Measurements from ENCODE around the gene ATP13A4. TPM values are rescaled to one million over a fixed set of nuclear protein-coding genes. Genes with fewer than 3 reads are reported as not detected.
"Not testable (repeated sequence)": the region's sequence is repeated elsewhere in the genome, so short reads cannot be mapped to it uniquely, and the experiment has no call there.

The ATP13A4 gene
- total RNA-seq, 1 experiment from 2014 or later = not detected

- Histone ChIP-seq H3K4me3 (no peak overlapping the region), H3K9me3 (no peaks in the 10 kb centered on the region), H3K27me3 (no peaks in the 10 kb centered on the region), H3K36me3 (no peaks in the 10 kb centered on the region)
- DNase-seq = no peak
Measured at GRCh38 chr3:193569119-193569518, 14.4 kb upstream of the ATP13A4 start.

- Histone ChIP-seq H3K9me3 (no peaks in the 10 kb centered on the region), H3K36me3 (no peaks in the 10 kb centered on the region), H3K4me3 (no peak overlapping the region), H3K27me3 (no peaks in the 10 kb centered on the region)
- no peak for DNase-seq
Measured at GRCh38 chr3:193564012-193564411, 9.3 kb upstream of the ATP13A4 start.

GRCh38 chr3:193563426-193563825 is 8.7 kb upstream of the ATP13A4 start:
- no peaks in the 10 kb centered on the region for H3K9me3 ChIP-seq
- DNase-seq = no peak
- H3K4me3 ChIP-seq = no peak overlapping the region
- no peaks in the 10 kb centered on the region for H3K36me3 ChIP-seq
- H3K27me3 ChIP-seq = no peaks in the 10 kb centered on the region

- Histone ChIP-seq H3K4me3 (no peak overlapping the region), H3K9me3 (no peaks in the 10 kb centered on the region), H3K36me3 (no peaks in the 10 kb centered on the region), H3K27me3 (no peaks in the 10 kb centered on the region)
- DNase-seq = no peak
Measured at GRCh38 chr3:193560870-193561269, 6.2 kb upstream of the ATP13A4 start.

GRCh38 chr3:193560091-193560490 is 5.4 kb upstream of the ATP13A4 start:
- H3K4me3 ChIP-seq = no peak overlapping the region
- no peaks in the 10 kb centered on the region for H3K27me3 ChIP-seq
- no peaks in the 10 kb centered on the region for H3K9me3 ChIP-seq
- no peak for DNase-seq
- no peaks in the 10 kb centered on the region for H3K36me3 ChIP-seq

- H3K4me3 ChIP-seq = no peak overlapping the region
- H3K36me3 ChIP-seq = no peaks in the 10 kb centered on the region
- no peaks in the 10 kb centered on the region for H3K9me3 ChIP-seq
- no peak for DNase-seq
- H3K27me3 ChIP-seq = peaks cover 3% of the 10 kb centered on the region
Measured at GRCh38 chr3:193559100-193559499, 4.4 kb upstream of the ATP13A4 start.

- H3K9me3 ChIP-seq = no peaks in the 10 kb centered on the region
- H3K4me3 ChIP-seq = no peak overlapping the region
- no peaks in the 10 kb centered on the region for H3K36me3 ChIP-seq
- H3K27me3 ChIP-seq = peaks cover 11% of the 10 kb centered on the region
- no peak for DNase-seq
Measured at GRCh38 chr3:193556841-193557240, 2.1 kb upstream of the ATP13A4 start.

GRCh38 chr3:193553586-193553985 is 1.1 kb downstream of the ATP13A4 start:
- DNase-seq = no peak
- Histone ChIP-seq H3K36me3 (no peaks in the 10 kb centered on the region), H3K4me3 (no peak overlapping the region), H3K9me3 (no peaks in the 10 kb centered on the region), H3K27me3 (peaks cover 11% of the 10 kb centered on the region)

GRCh38 chr3:193552923-193553322 is 1.8 kb downstream of the ATP13A4 start:
- H3K36me3 ChIP-seq = no peaks in the 10 kb centered on the region
- no peak overlapping the region for H3K4me3 ChIP-seq
- DNase-seq = no peak
- H3K27me3 ChIP-seq = peaks cover 11% of the 10 kb centered on the region
- no peaks in the 10 kb centered on the region for H3K9me3 ChIP-seq

GRCh38 chr3:193548406-193548805 is 6.3 kb downstream of the ATP13A4 start:
- peaks cover 5% of the 10 kb centered on the region; the same call in 1 of the 2 replicates for H3K27me3 ChIP-seq
- no peaks in the 10 kb centered on the region for H3K36me3 ChIP-seq
- peaks cover 13% of the 10 kb centered on the region for H3K9me3 ChIP-seq
- DNase-seq = no peak
- H3K4me3 ChIP-seq = no peak overlapping the region

GRCh38 chr3:193546129-193546528 is 8.6 kb downstream of the ATP13A4 start:
- H3K9me3 ChIP-seq = peaks cover 13% of the 10 kb centered on the region
- no peaks in the 10 kb centered on the region for H3K36me3 ChIP-seq
- H3K4me3 ChIP-seq = no peak overlapping the region
- no peak for DNase-seq
- H3K27me3 ChIP-seq = no peaks in the 10 kb centered on the region

- Histone ChIP-seq H3K27me3 (no peaks in the 10 kb centered on the region), H3K9me3 (peaks cover 13% of the 10 kb centered on the region), H3K4me3 (no peak overlapping the region), H3K36me3 (no peaks in the 10 kb centered on the region)
- no peak for DNase-seq
Measured at GRCh38 chr3:193545304-193545703, 9.4 kb downstream of the ATP13A4 start.

GRCh38 chr3:193544289-193544688 is 10.4 kb downstream of the ATP13A4 start:
- Histone ChIP-seq H3K4me3 (no peak overlapping the region), H3K27me3 (peaks cover 4% of the 10 kb centered on the region; the same call in 1 of the 2 replicates), H3K36me3 (no peaks in the 10 kb centered on the region), H3K9me3 (peaks cover 13% of the 10 kb centered on the region)
- DNase-seq = no peak

- no peak for DNase-seq
- peaks cover 3% of the 10 kb centered on the region; the same call in 1 of the 2 replicates for H3K27me3 ChIP-seq
- no peaks in the 10 kb centered on the region for H3K9me3 ChIP-seq
Measured at GRCh38 chr3:193530231-193531165, 24.2 kb downstream of the ATP13A4 start.

GRCh38 chr3:193526085-193526484 is 28.6 kb downstream of the ATP13A4 start:
- not testable (repeated sequence) for H3K9me3 ChIP-seq, DNase-seq, H3K27me3 ChIP-seq, H3K36me3 ChIP-seq, H3K4me3 ChIP-seq

More at GRCh38 chr3:193530231-193531165, 24.2 kb downstream of the ATP13A4 start:
- H3K4me3 ChIP-seq = no peak overlapping the region
- no peaks in the 10 kb centered on the region for H3K36me3 ChIP-seq

GRCh38 chr3:193522473-193522872 is 32.2 kb downstream of the ATP13A4 start:
- H3K36me3 ChIP-seq = no peaks in the 10 kb centered on the region
- peaks cover 10% of the 10 kb centered on the region for H3K27me3 ChIP-seq
- no peak overlapping the region for H3K4me3 ChIP-seq
- DNase-seq = no peak
- H3K9me3 ChIP-seq = no peaks in the 10 kb centered on the region

- DNase-seq = no peak
- no peaks in the 10 kb centered on the region for H3K36me3 ChIP-seq
- H3K27me3 ChIP-seq = peaks cover 10% of the 10 kb centered on the region
- no peaks in the 10 kb centered on the region for H3K9me3 ChIP-seq
- H3K4me3 ChIP-seq = no peak overlapping the region
Measured at GRCh38 chr3:193520738-193521137, 34.0 kb downstream of the ATP13A4 start.

GRCh38 chr3:193515966-193516365 is 38.7 kb downstream of the ATP13A4 start:
- peaks cover 13% of the 10 kb centered on the region for H3K27me3 ChIP-seq
- no peaks in the 10 kb centered on the region for H3K9me3 ChIP-seq
- H3K4me3 ChIP-seq = no peak overlapping the region
- no peak for DNase-seq
- no peaks in the 10 kb centered on the region for H3K36me3 ChIP-seq
